ENCODE data around the gene NTMT1. TPM values are rescaled to one million over a fixed set of nuclear protein-coding genes. Genes with fewer than 3 reads are reported as not detected.
"Not testable (repeated sequence)": the region's sequence is repeated elsewhere in the genome, so short reads cannot be mapped to it uniquely, and the experiment has no call there.

The NTMT1 gene
- total RNA-seq: 49.5 TPM
- long read RNA-seq, transcript NTMT1-203 (4 exons, 1,315 nt): major isoform, 60 of 82 reads
- long read RNA-seq, transcript NTMT1-202 (4 exons, 741 nt): minor isoform, 6 of 82 reads
- long read RNA-seq, partial matches to known transcripts: 1 of 82 reads
- long read RNA-seq, other reads (novel, unspliced or antisense): 10 of 82 reads

GRCh38 chr9:129626079-129626624 is at the start of gene NTMT1:
NTMT1 (plus strand) TSS chr9:129626163; CDS start chr9:129632704, 6,541 bp downstream.
- DNase-seq (ENCODE audit: low spot score): peak; percentile 97
- intact Hi-C loops (cut with DNase I): no loop called here

DNA sequence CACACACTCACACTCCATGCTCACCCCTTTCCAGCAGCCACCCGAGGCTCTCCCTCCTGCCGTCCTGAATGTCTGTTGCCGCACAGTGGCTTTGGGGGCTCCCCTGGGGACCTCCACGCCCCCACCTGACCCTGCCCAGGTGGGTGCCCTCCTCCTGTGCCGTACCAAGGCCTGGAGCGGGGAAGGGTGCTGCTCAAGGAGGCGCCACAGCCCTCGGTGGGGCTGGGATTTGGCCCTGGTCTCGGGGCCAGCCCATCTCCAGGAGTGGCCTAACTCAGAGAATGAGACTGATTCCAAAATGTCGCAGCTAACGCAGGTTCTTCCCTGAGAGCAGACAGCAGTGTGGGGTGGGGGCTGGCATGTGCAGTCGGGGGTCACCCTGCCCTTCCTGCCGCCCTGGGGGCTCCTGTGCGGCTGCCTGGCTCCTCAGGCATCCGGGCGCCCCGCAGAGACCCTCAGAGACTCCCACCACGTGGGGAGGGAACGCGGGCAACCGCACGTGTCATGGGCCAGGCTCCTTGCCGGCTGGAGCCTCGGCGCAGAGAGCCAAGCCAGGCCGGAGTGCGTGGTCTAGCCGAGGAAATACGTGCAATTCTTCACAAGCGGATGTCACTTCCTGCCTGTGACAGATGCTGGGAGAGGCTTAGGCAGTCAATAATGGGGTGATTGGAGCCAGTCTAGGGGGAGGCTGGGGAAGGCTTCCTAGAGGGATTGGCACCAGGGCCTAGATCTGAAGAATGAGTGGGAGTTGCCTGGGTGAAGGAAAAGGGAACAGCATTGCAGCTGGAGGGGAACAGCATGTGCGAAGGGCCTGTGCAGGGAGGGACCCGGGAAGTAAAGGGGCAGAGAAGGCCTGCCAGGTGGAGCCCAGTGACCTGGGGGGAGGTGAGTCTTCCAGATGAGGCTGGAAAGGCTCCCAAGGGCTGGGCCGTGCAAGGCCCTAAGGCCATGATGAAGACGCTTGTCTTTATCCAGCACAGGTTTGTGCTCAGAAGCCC is 49.1 kb upstream of the NTMT1 start:
- DNase-seq (ENCODE audit: low spot score): no peak
- intact Hi-C loops (cut with DNase I): no loop called here

GRCh38 chr9:129579294-129579693 is 46.7 kb upstream of the NTMT1 start:
- intact Hi-C loops (cut with DNase I): no loop called here
- DNase-seq (ENCODE audit: low spot score): no peak

DNA sequence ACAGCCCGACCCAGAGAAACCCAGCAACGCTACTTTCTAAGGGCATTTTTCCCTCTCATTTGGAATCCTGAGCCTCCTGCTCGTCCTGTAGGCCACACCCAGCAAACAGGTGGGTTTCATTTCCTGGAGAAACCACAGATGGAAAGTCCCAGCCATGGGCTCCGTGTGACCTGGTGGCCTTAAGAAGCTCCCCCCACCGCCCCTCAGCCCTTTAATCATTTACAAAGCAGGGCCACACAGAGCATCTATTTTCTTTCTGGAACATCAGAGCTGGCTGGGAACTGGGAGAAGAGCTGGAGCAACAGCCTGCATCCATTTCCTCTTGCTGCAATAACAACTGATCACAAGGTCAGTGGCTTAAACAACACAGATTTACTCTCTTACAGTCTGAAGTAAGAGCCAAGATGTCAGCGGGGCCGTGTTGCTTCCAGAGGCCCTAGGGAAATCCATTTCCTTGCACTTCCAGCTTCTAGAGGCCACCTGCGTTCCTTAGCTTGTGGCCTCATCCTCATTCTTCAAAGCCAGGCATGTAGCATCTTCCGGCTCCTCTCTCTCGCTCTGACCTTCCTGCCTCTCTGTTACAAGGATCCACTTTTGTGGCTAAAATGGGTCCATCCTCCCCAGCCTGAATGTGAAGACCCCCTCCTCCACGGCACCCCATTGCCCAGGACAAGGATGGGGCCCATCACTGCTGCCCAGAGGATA is 45.6 kb upstream of the NTMT1 start:
- no peak for DNase-seq (ENCODE audit: low spot score)
- intact Hi-C loops (cut with DNase I): no loop called here

DNA sequence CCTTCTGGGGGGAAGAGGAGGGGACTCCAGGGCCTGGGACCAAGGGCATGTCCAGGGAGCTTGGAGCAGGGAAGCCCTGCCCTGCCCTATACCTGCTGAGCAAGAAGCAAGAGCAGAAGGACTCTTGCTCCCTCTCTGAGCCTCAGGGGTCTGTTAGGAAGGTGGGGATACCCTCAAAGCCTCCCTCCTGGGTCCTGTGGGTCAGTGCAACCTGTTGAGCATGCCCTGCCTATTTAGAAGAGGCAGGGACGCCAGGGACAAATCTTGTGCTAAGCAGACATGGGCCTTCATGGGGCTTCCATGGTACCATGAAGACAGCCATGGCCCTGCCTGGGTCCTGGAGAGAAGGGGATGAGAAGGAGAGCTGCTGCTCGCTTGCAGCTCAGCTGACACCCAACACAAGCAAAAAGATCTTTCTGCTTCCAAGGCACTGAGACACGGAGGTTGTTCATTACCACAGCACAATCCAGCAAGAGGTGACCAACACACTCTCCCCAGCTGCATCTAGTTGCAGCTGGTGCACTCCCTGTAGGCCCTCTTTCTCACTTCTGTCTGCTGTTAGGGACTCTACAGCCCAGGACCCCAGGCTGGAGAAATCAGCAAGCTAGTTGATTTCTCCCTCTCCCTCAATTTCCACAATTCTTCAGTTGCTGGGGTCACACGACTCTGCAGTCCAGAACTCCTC is 44.3 kb upstream of the NTMT1 start:
- intact Hi-C loops (cut with DNase I): no loop called here
- DNase-seq (ENCODE audit: low spot score): no peak

DNA sequence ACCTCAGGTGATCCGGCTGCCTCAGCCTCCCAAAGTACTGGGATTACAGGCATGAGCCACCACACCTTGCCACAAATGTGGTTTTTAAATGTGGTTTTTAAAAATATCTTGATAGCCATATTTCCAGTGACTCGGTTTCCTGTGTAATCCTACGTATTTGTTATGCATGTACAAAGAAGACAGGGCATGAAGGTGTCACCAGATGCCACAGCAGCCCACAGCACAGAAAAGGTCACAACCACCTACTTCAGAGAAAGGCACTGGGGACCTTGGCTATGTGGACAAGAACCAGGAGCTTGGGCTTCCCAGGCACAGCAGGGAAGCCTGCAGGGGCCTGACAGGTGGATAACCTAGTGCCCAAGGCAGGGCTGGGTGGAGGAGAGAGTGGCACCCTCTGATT is 43.1 kb upstream of the NTMT1 start:
- intact Hi-C loops (cut with DNase I): no loop called here
- DNase-seq (ENCODE audit: low spot score): no peak

- intact Hi-C loops (cut with DNase I): no loop called here
These were observed 42.5 kb upstream of the NTMT1 start for GRCh38 chr9:129583308-129584038.

DNA sequence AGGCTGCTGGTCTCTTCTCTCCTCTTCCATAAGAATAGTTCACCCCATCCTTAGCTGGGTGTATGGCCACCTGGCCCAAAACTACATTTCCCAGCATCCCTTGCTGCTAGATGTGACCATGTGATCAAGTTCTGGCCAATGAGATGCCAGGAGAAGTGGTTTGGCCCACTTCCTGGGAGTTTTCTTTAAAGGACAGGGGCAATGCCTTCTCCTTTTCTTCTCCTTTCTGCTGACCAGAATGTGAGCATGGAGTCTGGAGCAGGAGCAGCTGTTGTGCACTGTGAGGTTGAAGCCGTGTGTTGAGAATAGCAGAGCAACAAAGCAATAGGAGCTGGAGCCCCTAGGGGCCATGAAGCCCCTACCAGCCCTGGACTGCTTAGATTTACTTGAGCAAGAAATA is 41.8 kb upstream of the NTMT1 start:
- intact Hi-C loops (cut with DNase I): no loop called here
- peak; percentile 82 for DNase-seq (ENCODE audit: low spot score)

More at GRCh38 chr9:129583308-129584038, 42.5 kb upstream of the NTMT1 start:
- no peak for DNase-seq (ENCODE audit: low spot score)

DNA sequence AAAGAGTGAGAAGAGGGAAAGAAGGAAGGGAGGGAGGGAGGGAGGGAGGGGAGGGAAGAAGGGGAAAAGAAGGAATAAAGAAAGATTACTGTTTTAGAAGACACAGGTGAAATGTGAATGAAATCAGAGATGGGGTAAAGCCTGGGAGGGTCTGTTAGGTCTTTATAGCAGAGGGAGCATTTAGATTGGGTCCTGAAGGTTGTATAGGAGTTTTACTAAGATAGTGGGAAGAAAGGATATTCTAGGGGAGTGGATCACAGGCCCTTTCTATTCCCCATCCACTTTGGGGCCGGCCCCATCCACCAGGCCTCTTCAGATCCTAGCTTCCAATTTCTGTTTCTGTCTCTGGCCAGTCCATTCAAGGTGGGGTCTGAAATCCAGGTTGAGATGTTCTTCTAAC is 40.6 kb upstream of the NTMT1 start:
- DNase-seq (ENCODE audit: low spot score): no peak
- intact Hi-C loops (cut with DNase I): no loop called here

DNA sequence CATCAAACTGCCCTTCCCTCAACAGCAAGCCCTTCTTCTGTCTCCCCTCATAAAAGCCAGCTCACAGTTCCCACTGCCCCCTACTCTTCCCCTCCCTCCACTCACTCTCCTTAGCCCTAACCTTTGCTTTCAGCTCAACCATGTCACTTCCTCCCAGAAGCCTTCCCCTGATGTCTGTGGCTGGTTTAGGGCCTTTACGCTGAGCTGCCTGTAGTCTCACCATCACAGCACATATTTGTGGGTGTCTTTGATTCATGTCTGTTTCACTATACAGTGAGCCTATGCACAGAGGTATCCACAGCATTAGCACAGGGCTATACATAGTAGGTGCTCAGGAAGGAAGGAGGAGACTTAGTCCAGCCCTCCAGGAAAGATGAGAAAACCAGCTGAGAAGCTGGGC is 39.7 kb upstream of the NTMT1 start:
- no peak for DNase-seq (ENCODE audit: low spot score)
- intact Hi-C loops (cut with DNase I): no loop called here

GRCh38 chr9:129586685-129587084 is 39.3 kb upstream of the NTMT1 start:
- no peak for DNase-seq (ENCODE audit: low spot score)
- intact Hi-C loops (cut with DNase I): no loop called here

DNA sequence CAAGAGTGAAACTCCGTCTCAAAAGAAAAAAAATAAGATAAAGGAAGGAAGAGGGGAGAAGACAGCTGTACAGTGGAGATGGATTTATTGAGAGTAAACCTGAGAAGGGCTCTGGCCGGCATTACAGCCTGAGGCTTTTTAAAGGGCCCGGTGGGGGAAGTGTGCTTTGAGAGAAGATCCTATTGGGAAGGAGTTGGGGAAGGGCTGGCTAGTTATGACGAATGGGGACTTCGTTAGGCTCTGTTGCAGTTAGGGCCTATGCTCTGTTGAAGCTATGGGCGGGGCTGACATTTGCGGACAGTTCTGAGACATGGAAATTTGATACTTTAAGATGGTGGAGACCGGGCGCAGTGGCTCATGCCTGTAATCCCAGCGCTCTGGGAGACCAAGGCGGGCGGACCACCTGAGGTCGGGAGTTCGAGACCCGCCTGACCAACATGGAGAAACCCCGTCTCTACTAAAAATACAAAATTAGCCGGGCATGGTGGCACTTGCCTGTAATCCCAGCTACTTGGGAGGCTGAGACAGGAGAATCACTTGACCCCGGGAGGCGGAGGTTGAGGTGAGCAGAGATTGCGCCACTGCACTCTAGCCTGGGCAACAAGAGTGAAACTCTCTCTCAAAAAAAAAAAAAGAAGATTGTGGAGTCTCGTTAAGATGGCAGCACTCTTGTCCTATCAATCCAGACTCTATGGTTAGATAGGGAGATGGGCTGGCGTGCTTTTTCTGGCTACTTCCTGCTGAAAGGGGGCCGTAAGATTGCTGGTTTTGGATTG is 38.3 kb upstream of the NTMT1 start:
- intact Hi-C loops (cut with DNase I): no loop called here
- no peak for DNase-seq (ENCODE audit: low spot score)

DNA sequence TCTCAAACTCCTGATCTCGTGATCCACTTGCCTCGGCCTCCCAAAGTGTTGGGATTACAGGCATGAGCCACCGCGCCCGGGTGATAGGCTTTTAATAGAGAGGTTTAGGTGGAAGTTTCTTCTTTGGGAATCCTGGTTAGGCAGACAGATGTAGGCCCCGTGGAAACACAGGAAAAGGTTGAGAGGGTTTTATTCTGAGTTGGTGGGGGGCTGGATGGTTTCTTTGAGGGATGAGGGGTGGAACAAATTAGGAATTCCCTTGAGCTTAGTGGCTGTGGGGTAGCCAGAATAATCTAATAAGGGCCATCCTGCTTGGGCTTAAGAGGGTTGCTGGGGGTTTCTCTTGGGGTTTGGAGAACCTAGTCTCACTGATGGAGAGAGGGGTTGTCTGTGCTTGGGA is 35.5 kb upstream of the NTMT1 start:
- intact Hi-C loops (cut with DNase I): no loop called here
- DNase-seq (ENCODE audit: low spot score): no peak

DNA sequence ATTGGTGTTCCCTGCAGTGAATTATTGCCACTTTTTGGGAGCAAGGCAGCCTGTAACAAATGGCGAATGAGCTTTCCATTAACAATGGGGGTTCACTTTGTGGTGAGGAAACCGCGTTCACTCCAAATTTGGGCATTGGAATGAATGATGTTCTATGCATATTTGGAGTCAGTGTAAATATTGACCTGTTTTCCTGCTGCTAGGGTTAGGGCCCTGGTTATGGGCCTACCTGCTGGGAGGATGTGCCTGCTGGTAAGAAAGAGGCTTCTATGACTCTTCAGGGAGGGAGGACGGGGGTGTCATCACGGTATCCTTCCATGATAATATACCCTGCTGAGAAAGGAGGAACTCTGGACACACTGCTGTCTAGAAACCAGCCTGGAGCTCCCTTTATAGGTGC is 34.0 kb upstream of the NTMT1 start:
- DNase-seq (ENCODE audit: low spot score): no peak
- intact Hi-C loops (cut with DNase I): no loop called here

DNA sequence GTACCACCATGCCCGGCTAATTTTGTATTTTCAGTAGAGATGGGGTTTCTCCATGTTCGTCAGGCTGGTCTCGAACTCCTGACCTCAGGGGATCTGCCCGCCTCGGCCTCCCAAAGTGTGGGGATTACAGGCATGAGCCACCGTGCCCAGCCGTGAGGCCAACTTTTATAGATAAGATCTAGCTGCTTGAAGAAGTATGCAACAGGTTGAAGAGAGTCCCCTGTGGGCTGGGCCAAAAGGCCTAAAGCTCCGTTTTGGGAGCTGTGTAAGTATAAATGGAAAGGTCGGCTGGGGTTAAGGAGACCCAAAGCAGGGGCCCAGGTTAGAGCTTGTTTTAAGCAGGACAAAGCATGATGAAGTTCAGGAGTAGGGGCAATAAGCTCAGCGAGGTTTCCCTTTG is 33.2 kb upstream of the NTMT1 start:
- intact Hi-C loops (cut with DNase I); DNase-seq (ENCODE audit: low spot score): not testable (repeated sequence)

DNA sequence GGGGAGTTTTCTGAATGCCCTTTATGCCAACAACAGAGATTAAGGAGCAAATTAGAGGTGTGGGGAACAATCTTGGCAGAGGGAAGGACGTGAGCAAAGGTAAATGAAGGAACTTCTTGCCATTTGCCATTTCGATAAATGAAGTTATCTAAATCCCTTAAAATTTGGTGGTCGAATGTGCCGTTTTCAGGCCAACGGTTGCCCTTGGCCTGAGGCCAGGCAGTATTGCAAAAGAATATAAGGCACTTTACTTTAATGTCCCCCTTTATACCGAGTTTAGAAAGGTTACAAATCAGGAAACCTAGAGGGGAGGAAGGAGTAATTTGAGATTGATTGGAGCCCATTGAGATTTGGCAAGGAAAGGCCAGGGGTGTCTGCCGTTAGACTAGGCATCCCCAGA is 31.3 kb upstream of the NTMT1 start:
- DNase-seq (ENCODE audit: low spot score): no peak
- intact Hi-C loops (cut with DNase I): no loop called here

DNA sequence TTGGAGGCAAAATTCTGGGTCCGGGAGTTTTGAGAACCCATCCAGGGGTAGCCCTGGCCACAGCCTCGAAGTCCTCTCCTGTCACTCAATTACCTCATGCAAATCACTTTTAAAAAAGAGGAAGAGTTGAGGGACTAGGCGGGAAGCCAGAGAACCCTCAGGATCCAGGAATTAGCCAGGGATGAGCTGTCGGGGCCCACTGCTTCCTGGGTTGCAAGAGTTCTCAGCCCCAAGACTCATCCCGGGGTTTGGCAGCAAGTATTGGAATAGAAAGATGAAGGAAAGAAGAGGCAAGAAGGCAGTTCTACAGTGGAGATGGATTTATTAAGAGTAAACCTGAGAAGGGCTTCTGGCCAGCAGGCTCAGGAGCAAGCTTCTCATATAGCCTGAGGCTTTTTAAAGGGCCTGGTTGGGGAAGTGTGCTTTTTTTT is 30.6 kb upstream of the NTMT1 start:
- no peak for DNase-seq (ENCODE audit: low spot score)
- intact Hi-C loops (cut with DNase I): no loop called here

- DNase-seq (ENCODE audit: low spot score): no peak
- intact Hi-C loops (cut with DNase I): no loop called here
These were observed 29.9 kb upstream of the NTMT1 start for GRCh38 chr9:129595903-129596540.

Measured in cardiac septum (tissue), 1 donor.